Left ventricle myocardium superior (tissue), 1 donor: Measurements from ENCODE around the gene ERGIC3. TPM values are rescaled to one million over a fixed set of nuclear protein-coding genes. Genes with fewer than 3 reads are reported as not detected.

Source experiments
- total RNA-seq: library from RNA; stranded (reverse); fragmentation: NEBNext Ultra II Directional; extraction: Animal tissue kit (Norgen Biotek cat#: 25700); gene quantifications from one replicate; pipeline ENCODE4 v1.2.1, GENCODE V29; 2021
- donor health status: DM: no; HTN: yes; CAD: no; lungs with severe emphysema.

The ERGIC3 gene
- total RNA-seq, 1 donor from 2014 or later: 92.3 TPM

Other genes starting within 250 kb of the ERGIC3 start
- not detected for gene FAM83C, start 249.7 kb upstream of the ERGIC3 start, total RNA-seq
- gene UQCC1, start 130.1 kb upstream of the ERGIC3 start, total RNA-seq: 153 TPM
- gene GDF5, start 103.8 kb upstream of the ERGIC3 start, total RNA-seq: 0.12 TPM
- 17.7 TPM for gene CEP250, start 86.5 kb upstream of the ERGIC3 start, total RNA-seq
- gene C20orf173, start 12.4 kb upstream of the ERGIC3 start, total RNA-seq: not detected
- 3.1 TPM for gene SPAG4, start 73.8 kb downstream of the ERGIC3 start, total RNA-seq
- 46.6 TPM for gene CPNE1, start 122.8 kb downstream of the ERGIC3 start, total RNA-seq
- gene RBM12, start 122.8 kb downstream of the ERGIC3 start, total RNA-seq: 45.7 TPM
- 60.4 TPM for gene NFS1, start 157.3 kb downstream of the ERGIC3 start, total RNA-seq
- 180 TPM for gene ROMO1, start 157.3 kb downstream of the ERGIC3 start, total RNA-seq
- gene RBM39, start 200.2 kb downstream of the ERGIC3 start, total RNA-seq: 146 TPM
- 37.0 TPM for gene PHF20, start 229.9 kb downstream of the ERGIC3 start, total RNA-seq